ENCODE results near the gene B3GLCT. TPM values are rescaled to one million over a fixed set of nuclear protein-coding genes. Genes with fewer than 3 reads are reported as not detected.

B3GLCT gene
- total and polyA plus RNA-seq, 2 of the 13 experiments (the other 11 are each of a cell fraction or from before 2014, with no cell fraction given), result 2.0 to 7.1 TPM

DNA sequence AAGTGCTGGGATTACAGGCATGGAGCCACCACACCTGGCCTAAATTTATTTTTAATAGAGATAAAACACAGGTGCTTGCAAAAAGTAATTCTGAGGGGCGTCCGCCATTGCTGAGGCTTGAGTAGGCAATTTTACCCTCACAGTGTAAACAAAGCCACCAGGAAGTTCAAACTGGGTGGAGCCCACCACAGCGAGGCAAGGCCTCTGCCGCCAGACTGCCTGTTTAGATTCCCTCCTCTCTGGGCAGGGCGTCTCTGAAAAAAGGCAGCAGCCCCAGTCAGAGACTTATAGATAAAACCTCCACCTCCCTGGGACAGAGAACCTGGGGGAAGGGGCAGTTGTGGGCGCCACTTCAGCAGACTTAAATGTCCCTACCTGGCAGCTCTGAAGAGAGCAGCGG lies 50.7 kb downstream of the B3GLCT start:
- no peaks in the 10 kb centered on the region for H3K4me1 ChIP-seq (ENCODE audit: insufficient read depth, low read length)
- no peak for FAIRE-seq
- in situ Hi-C loops (cut with HindIII; ENCODE audit: extremely low pct_ligation_motif_present, low pct_unique_long_range_greater_than_20kb) (no loop called here), intact Hi-C loops (cut with micrococcal nuclease; ENCODE audit: unreplicated experiment) (no loop called here)
- H4K20me1 ChIP-seq (ENCODE audit: insufficient read depth, low read length), result no peaks in the 10 kb centered on the region
- no peak overlapping the region for H3K4me3 ChIP-seq (replicated peaks in 1 of 3; ENCODE audit: insufficient read depth in 1 of 3, low read depth in 2 of 3, low read length in 3 of 3)
- no peak overlapping the region for H3K27ac ChIP-seq (ENCODE audit: extremely low read length, insufficient read depth, low read length)
- no peaks in the 10 kb centered on the region for H3K36me3 ChIP-seq (replicated peaks in 1 of 2; ENCODE audit: control insufficient read depth in 1 of 2, insufficient read depth in 2 of 2, low read length in 2 of 2)
- H3K79me2 ChIP-seq (ENCODE audit: insufficient read depth, low read length), result no peaks in the 10 kb centered on the region
- DNase-seq (ENCODE audit: low spot score), result no peak
- POLR2A ChIA-PET, result no interaction called here
- no peak for ATAC-seq
- H2AFZ ChIP-seq (ENCODE audit: low read length), result no peak overlapping the region
- WGBS (ENCODE audit: low lambda C conversion rate), result 89% methylated on average over 3 of the region's 7 CpGs
- no peak overlapping the region for H3K4me2 ChIP-seq (ENCODE audit: low read depth, low read length)
- TF ChIP-seq KDM5A (IDR thresholded peaks at IDR 0.05; ENCODE audit: borderline replicate concordance, low read length), result no peak
- no peak for TF ChIP-seq PATZ1 (CRISPR knock-in tag; IDR thresholded peaks at IDR 0.05)
- no peak for TF ChIP-seq ZNF10 (CRISPR knock-in tag; IDR thresholded peaks at IDR 0.05; ENCODE audit: borderline replicate concordance, low read depth)
- TF ChIP-seq ARNT2 (CRISPR knock-in tag; IDR thresholded peaks at IDR 0.05; ENCODE audit: low read depth), result no peak
- no peak for TF ChIP-seq CBFB (CRISPR knock-in tag; IDR thresholded peaks at IDR 0.05)
- no peak for TF ChIP-seq JUND (CRISPR knock-in tag; IDR thresholded peaks at IDR 0.05)
- TF ChIP-seq ZNF431 (CRISPR knock-in tag; IDR thresholded peaks at IDR 0.05; ENCODE audit: borderline replicate concordance, low read depth), result no peak
- no peak for TF ChIP-seq SATB2 (CRISPR knock-in tag; IDR thresholded peaks at IDR 0.05)
- TF ChIP-seq, protein P1, sequence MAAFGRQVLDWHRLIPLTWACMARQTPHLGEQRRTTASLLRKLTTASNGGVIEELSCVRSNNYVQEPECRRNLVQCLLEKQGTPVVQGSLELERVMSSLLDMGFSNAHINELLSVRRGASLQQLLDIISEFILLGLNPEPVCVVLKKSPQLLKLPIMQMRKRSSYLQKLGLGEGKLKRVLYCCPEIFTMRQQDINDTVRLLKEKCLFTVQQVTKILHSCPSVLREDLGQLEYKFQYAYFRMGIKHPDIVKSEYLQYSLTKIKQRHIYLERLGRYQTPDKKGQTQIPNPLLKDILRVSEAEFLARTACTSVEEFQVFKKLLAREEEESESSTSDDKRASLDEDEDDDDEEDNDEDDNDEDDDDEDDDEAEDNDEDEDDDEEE (CRISPR knock-in tag; IDR thresholded peaks at IDR 0.05), result no peak
- no peak for TF ChIP-seq IRF1 (CRISPR knock-in tag; IDR thresholded peaks at IDR 0.05; ENCODE audit: low read depth)
- no peak for TF ChIP-seq ZBTB38 (CRISPR knock-in tag; IDR thresholded peaks at IDR 0.05)
- no peak for TF ChIP-seq HNF4A (CRISPR knock-in tag; IDR thresholded peaks at IDR 0.05)
- no peak overlapping the region for H3K9ac ChIP-seq (ENCODE audit: insufficient read depth, low read depth, low read length)
- no peaks in the 10 kb centered on the region for H3K27me3 ChIP-seq (ENCODE audit: control insufficient read depth in 1 of 2, insufficient read depth in 2 of 2, low read length in 2 of 2)
- no peaks in the 10 kb centered on the region for H3K9me3 ChIP-seq (ENCODE audit: low read length)
- no TSS peak for BruUV-seq (replicated peaks)
- CTCF ChIA-PET (ENCODE audit: low intra/inter-chr PET ratio, low total read pairs), result no interaction called here
